ENCODE data around the gene LY6G5B.

Gene LY6G5B

GRCh38 chr6:31669676-31670075 is at the start of gene LY6G5B:
LY6G5B (plus strand) TSS chr6:31669976; CDS start chr6:31670951, 975 bp downstream.
- H3K27me3 ChIP-seq (ENCODE audit: control insufficient read depth, insufficient read depth, low read length), result no peaks in the 10 kb centered on the region
- no peaks in the 10 kb centered on the region for H3K9me3 ChIP-seq (ENCODE audit: control insufficient read depth, low read length)
- peaks cover 28% of the 10 kb centered on the region for H3K36me3 ChIP-seq (ENCODE audit: control insufficient read depth, insufficient read depth, low read length)
- peaks cover 6% of the 10 kb centered on the region for H3K4me1 ChIP-seq (ENCODE audit: control insufficient read depth, insufficient read depth, low read length)
- H3K9ac ChIP-seq (ENCODE audit: low read length), result no peak within 1 kb of the TSS
- H3K4me3 ChIP-seq (ENCODE audit: low read length), result no peak within 1 kb of the TSS

GRCh38 chr6:31620586-31621319 is 49.0 kb upstream of the LY6G5B start, which contains the start of gene PRRC2A:
PRRC2A (plus strand) TSS chr6:31620715; CDS start chr6:31622790, 2,075 bp downstream.
- no peaks in the 10 kb centered on the region for H3K9me3 ChIP-seq (ENCODE audit: control insufficient read depth, low read length)
- H3K36me3 ChIP-seq (ENCODE audit: control insufficient read depth, insufficient read depth, low read length), result peaks cover 8% of the 10 kb centered on the region
- peaks cover 19% of the 10 kb centered on the region for H3K4me1 ChIP-seq (ENCODE audit: control insufficient read depth, insufficient read depth, low read length)
- H3K27me3 ChIP-seq (ENCODE audit: control insufficient read depth, insufficient read depth, low read length), result no peaks in the 10 kb centered on the region
- H3K4me3 ChIP-seq (ENCODE audit: low read length), result peak within 1 kb of the TSS; percentile 82
- peak within 1 kb of the TSS; percentile 98 for H3K9ac ChIP-seq (ENCODE audit: low read length)

- Histone ChIP-seq H3K4me1 (ENCODE audit: control insufficient read depth, insufficient read depth, low read length) (peaks cover 19% of the 10 kb centered on the region), H3K27me3 (ENCODE audit: control insufficient read depth, insufficient read depth, low read length) (no peaks in the 10 kb centered on the region), H3K9ac (ENCODE audit: low read length) (peak overlapping the region; percentile 98), H3K9me3 (ENCODE audit: control insufficient read depth, low read length) (no peaks in the 10 kb centered on the region), H3K4me3 (ENCODE audit: low read length) (peak overlapping the region; percentile 82), H3K36me3 (ENCODE audit: control insufficient read depth, insufficient read depth, low read length) (peaks cover 10% of the 10 kb centered on the region)
Measured at GRCh38 chr6:31621320-31621939, 48.3 kb upstream of the LY6G5B start.

- Histone ChIP-seq H3K9ac (ENCODE audit: low read length) (peak overlapping the region; percentile 98), H3K9me3 (ENCODE audit: control insufficient read depth, low read length) (no peaks in the 10 kb centered on the region), H3K4me3 (ENCODE audit: low read length) (peak overlapping the region; percentile 82), H3K27me3 (ENCODE audit: control insufficient read depth, insufficient read depth, low read length) (no peaks in the 10 kb centered on the region), H3K4me1 (ENCODE audit: control insufficient read depth, insufficient read depth, low read length) (peaks cover 19% of the 10 kb centered on the region), H3K36me3 (ENCODE audit: control insufficient read depth, insufficient read depth, low read length) (peaks cover 13% of the 10 kb centered on the region)
Measured at GRCh38 chr6:31621991-31622390, 47.8 kb upstream of the LY6G5B start.

GRCh38 chr6:31622684-31623091 is 47.1 kb upstream of the LY6G5B start:
- no peak overlapping the region for H3K4me3 ChIP-seq (ENCODE audit: low read length)
- H3K9me3 ChIP-seq (ENCODE audit: control insufficient read depth, low read length), result no peaks in the 10 kb centered on the region
- H3K27me3 ChIP-seq (ENCODE audit: control insufficient read depth, insufficient read depth, low read length), result no peaks in the 10 kb centered on the region
- peak overlapping the region; percentile 98 for H3K9ac ChIP-seq (ENCODE audit: low read length)
- H3K4me1 ChIP-seq (ENCODE audit: control insufficient read depth, insufficient read depth, low read length), result peaks cover 19% of the 10 kb centered on the region
- peaks cover 17% of the 10 kb centered on the region for H3K36me3 ChIP-seq (ENCODE audit: control insufficient read depth, insufficient read depth, low read length)

GRCh38 chr6:31624070-31624469 is 45.7 kb upstream of the LY6G5B start:
- Histone ChIP-seq H3K9me3 (ENCODE audit: control insufficient read depth, low read length) (no peaks in the 10 kb centered on the region), H3K27me3 (ENCODE audit: control insufficient read depth, insufficient read depth, low read length) (no peaks in the 10 kb centered on the region), H3K4me3 (ENCODE audit: low read length) (no peak overlapping the region), H3K36me3 (ENCODE audit: control insufficient read depth, insufficient read depth, low read length) (peaks cover 21% of the 10 kb centered on the region), H3K9ac (ENCODE audit: low read length) (no peak overlapping the region), H3K4me1 (ENCODE audit: control insufficient read depth, insufficient read depth, low read length) (peaks cover 19% of the 10 kb centered on the region)

GRCh38 chr6:31626952-31627351 is 42.8 kb upstream of the LY6G5B start:
- no peak overlapping the region for H3K9ac ChIP-seq (ENCODE audit: low read length)
- peaks cover 10% of the 10 kb centered on the region for H3K4me1 ChIP-seq (ENCODE audit: control insufficient read depth, insufficient read depth, low read length)
- H3K4me3 ChIP-seq (ENCODE audit: low read length), result no peak overlapping the region
- H3K9me3 ChIP-seq (ENCODE audit: control insufficient read depth, low read length), result no peaks in the 10 kb centered on the region
- no peaks in the 10 kb centered on the region for H3K27me3 ChIP-seq (ENCODE audit: control insufficient read depth, insufficient read depth, low read length)
- H3K36me3 ChIP-seq (ENCODE audit: control insufficient read depth, insufficient read depth, low read length), result peaks cover 30% of the 10 kb centered on the region

- Histone ChIP-seq H3K9ac (ENCODE audit: low read length) (no peak overlapping the region), H3K4me3 (ENCODE audit: low read length) (no peak overlapping the region), H3K9me3 (ENCODE audit: control insufficient read depth, low read length) (no peaks in the 10 kb centered on the region), H3K36me3 (ENCODE audit: control insufficient read depth, insufficient read depth, low read length) (peaks cover 33% of the 10 kb centered on the region), H3K27me3 (ENCODE audit: control insufficient read depth, insufficient read depth, low read length) (no peaks in the 10 kb centered on the region), H3K4me1 (ENCODE audit: control insufficient read depth, insufficient read depth, low read length) (peaks cover 2% of the 10 kb centered on the region)
Measured at GRCh38 chr6:31627690-31628287, 42.0 kb upstream of the LY6G5B start.

- H3K9me3 ChIP-seq (ENCODE audit: control insufficient read depth, low read length), result no peaks in the 10 kb centered on the region
- no peaks in the 10 kb centered on the region for H3K27me3 ChIP-seq (ENCODE audit: control insufficient read depth, insufficient read depth, low read length)
- no peak overlapping the region for H3K9ac ChIP-seq (ENCODE audit: low read length)
- peaks cover 33% of the 10 kb centered on the region for H3K36me3 ChIP-seq (ENCODE audit: control insufficient read depth, insufficient read depth, low read length)
- no peaks in the 10 kb centered on the region for H3K4me1 ChIP-seq (ENCODE audit: control insufficient read depth, insufficient read depth, low read length)
- H3K4me3 ChIP-seq (ENCODE audit: low read length), result no peak overlapping the region
Measured at GRCh38 chr6:31629014-31629413, 40.8 kb upstream of the LY6G5B start.

- Histone ChIP-seq H3K9me3 (ENCODE audit: control insufficient read depth, low read length) (no peaks in the 10 kb centered on the region), H3K9ac (ENCODE audit: low read length) (no peak overlapping the region), H3K4me3 (ENCODE audit: low read length) (no peak overlapping the region), H3K27me3 (ENCODE audit: control insufficient read depth, insufficient read depth, low read length) (no peaks in the 10 kb centered on the region), H3K36me3 (ENCODE audit: control insufficient read depth, insufficient read depth, low read length) (peaks cover 29% of the 10 kb centered on the region), H3K4me1 (ENCODE audit: control insufficient read depth, insufficient read depth, low read length) (no peaks in the 10 kb centered on the region)
Measured at GRCh38 chr6:31630177-31630934, 39.4 kb upstream of the LY6G5B start.

GRCh38 chr6:31631209-31631608 is 38.6 kb upstream of the LY6G5B start:
- Histone ChIP-seq H3K4me3 (ENCODE audit: low read length) (no peak overlapping the region), H3K27me3 (ENCODE audit: control insufficient read depth, insufficient read depth, low read length) (no peaks in the 10 kb centered on the region), H3K36me3 (ENCODE audit: control insufficient read depth, insufficient read depth, low read length) (peaks cover 25% of the 10 kb centered on the region), H3K9me3 (ENCODE audit: control insufficient read depth, low read length) (no peaks in the 10 kb centered on the region), H3K9ac (ENCODE audit: low read length) (no peak overlapping the region), H3K4me1 (ENCODE audit: control insufficient read depth, insufficient read depth, low read length) (no peaks in the 10 kb centered on the region)
